K562 (cell line): ENCODE results near the gene RCSD1. TPM values are rescaled to one million over a fixed set of nuclear protein-coding genes. Genes with fewer than 3 reads are reported as not detected.

ENCODE experiments used
- ATAC-seq: fragments of 200-7000 bp; cut with Tn5 transposase; 3 replicates; pipeline ENCODE4 v1.9.1; 2020; ENCODE audit warnings: moderate library complexity
- BruUV-seq: library from RNA; stranded (reverse); fragments of 400-500 nt; replicated peaks from 2 replicates; lab custom pipeline; 2021; lab: Mats Ljungman, UMichigan
- CTCF ChIA-PET: fragments of 300-600 bp; formaldehyde crosslinking; extraction: SDS; loops from one replicate; lab custom pipeline; 2021; ENCODE audit warnings: low intra/inter-chr PET ratio; lab: Yijun Ruan, JAX
- POLR2A ChIA-PET: fragments of 300-600, 350-650 bp; sonication (Branson Sonifier 250); formaldehyde crosslinking; extraction: SDS; loops from one replicate; lab custom pipeline; 2021; ENCODE audit warnings: antibody characterized with exemption, inconsistent platforms; lab: Yijun Ruan, JAX
- DNase-seq, 4 experiments: peaks; one replicate each; pipeline versions ENCODE4 v3.0.0 to v3.0.0-alpha.2; 2011 to 2018; ENCODE audit warnings: low spot score in 3 of 4, mixed read lengths in 3 of 4; ENCODE audit errors: extremely low read depth in 1 of 4
- FAIRE-seq: peaks from 2 replicates; lab custom pipeline; 2011; peaks lifted over from hg19 to GRCh38; lab: Jason Lieb, UNC
- H2AFZ ChIP-seq: 2 replicates; pipeline ENCODE4 v1.6.0; 2011; ENCODE audit warnings: low read depth, low read length, control low read depth, inconsistent platforms
- H3K27ac ChIP-seq: fragments of 200-600 bp; 3 replicates; pipeline ENCODE4 v1.8.0; 2011; ENCODE audit warnings: low read depth, mild to moderate bottlenecking, control low read depth, inconsistent platforms, low read length, moderate library complexity, mixed read lengths; ENCODE audit errors: extremely low read depth
- H3K27me3 ChIP-seq, 2 experiments: fragments of 300-600 bp in 1 of 2; 2 replicates in 1 of 2; 3 replicates in 1 of 2; pipeline versions ENCODE4 v1.6.0 to v1.8.0; 2011; ENCODE audit warnings: inconsistent platforms in 2 of 2, low read length in 2 of 2, mild to moderate bottlenecking in 1 of 2, mixed read lengths in 1 of 2, moderate library complexity in 1 of 2; ENCODE audit not compliant: control insufficient read depth in 2 of 2, insufficient read depth in 2 of 2
- H3K36me3 ChIP-seq: fragments of 300-600 bp; 3 replicates; pipeline ENCODE4 v1.8.0; 2011; ENCODE audit warnings: mild to moderate bottlenecking, low read length, inconsistent platforms; ENCODE audit not compliant: control insufficient read depth, insufficient read depth
- H3K4me1 ChIP-seq, 2 experiments: fragments of 200-600 bp in 1 of 2; replicated peaks in 1 of 2; 2 replicates in 1 of 2; 3 replicates in 1 of 2; pipeline versions ENCODE4 v1.5.1 to v1.8.0; 2011; ENCODE audit warnings: inconsistent platforms in 2 of 2, low read length in 2 of 2, mild to moderate bottlenecking in 1 of 2, mixed read lengths in 1 of 2, moderate library complexity in 1 of 2; ENCODE audit not compliant: control insufficient read depth in 2 of 2, insufficient read depth in 2 of 2
- H3K4me2 ChIP-seq: 2 replicates; pipeline ENCODE4 v1.6.1; 2011; ENCODE audit warnings: low read length, control low read depth, inconsistent platforms, mixed read lengths; ENCODE audit not compliant: insufficient read depth
- H3K4me3 ChIP-seq: fragments of 200-600 bp; sonication (generic), shearing (Covaris generic); 2 replicates; pipeline ENCODE4 v1.5.1; 2016; ENCODE audit warnings: control low read depth, inconsistent platforms
- H3K79me2 ChIP-seq: fragments of 200-600 bp; 3 replicates; pipeline ENCODE4 v1.8.0; 2011; ENCODE audit warnings: low read length, inconsistent platforms; ENCODE audit not compliant: control insufficient read depth, insufficient read depth
- H3K9ac ChIP-seq, 2 experiments: 2 replicates each; pipeline versions ENCODE4 v1.6.0 to v1.6.1; 2011; ENCODE audit warnings: low read depth in 2 of 2, low read length in 2 of 2, control low read depth in 1 of 2, inconsistent platforms in 1 of 2, mild to moderate bottlenecking in 1 of 2, mixed read lengths in 1 of 2; ENCODE audit not compliant: insufficient read depth in 1 of 2
- H3K9me1 ChIP-seq: one replicate; pipeline ENCODE4 v1.6.0; 2011; ENCODE audit warnings: inconsistent platforms, mild to moderate bottlenecking, low read length, moderate library complexity; ENCODE audit not compliant: control insufficient read depth, insufficient read depth
- H3K9me3 ChIP-seq: replicated peaks from 2 replicates; pipeline ENCODE4 v1.5.1; 2011; ENCODE audit warnings: low read depth, low read length, inconsistent platforms; ENCODE audit not compliant: control insufficient read depth, insufficient read depth
- H4K20me1 ChIP-seq: replicated peaks from 2 replicates; pipeline ENCODE4 v1.6.1; 2011; ENCODE audit warnings: low read length, inconsistent platforms, mixed read lengths; ENCODE audit not compliant: control insufficient read depth, insufficient read depth
- BRD9 ChIP-seq: fragments of 450-650 bp; IDR thresholded peaks from 2 replicates; pipeline ENCODE4 v1.6.1; 2018; ENCODE audit warnings: low read depth; ENCODE audit not compliant: partially characterized antibody
- CBFA2T3 ChIP-seq: fragments of 450-650 bp; IDR thresholded peaks from 2 replicates; pipeline ENCODE4 v1.6.1; 2017
- HDAC2 ChIP-seq: fragments of 450-650 bp; IDR thresholded peaks from 2 replicates; pipeline ENCODE4 v1.6.1; 2016; ENCODE audit warnings: mild to moderate bottlenecking
- LEF1 ChIP-seq: fragments of 450-650 bp; IDR thresholded peaks from 2 replicates; pipeline ENCODE4 v1.6.1; 2016; ENCODE audit warnings: mild to moderate bottlenecking
- MLLT1 ChIP-seq, 2 experiments: fragments of 450-650 bp; IDR thresholded peaks; 2 replicates each; pipeline ENCODE4 v1.6.1; 2016
- POLR2A ChIP-seq: fragments of 450-650 bp; conservative IDR thresholded peaks from 2 replicates; pipeline ENCODE4 v1.6.1; 2016
- RAD51 ChIP-seq: fragments of 450-650 bp; IDR thresholded peaks from 2 replicates; pipeline ENCODE4 v1.7.1; 2016; ENCODE audit warnings: low read depth, mild to moderate bottlenecking, borderline replicate concordance
- RFX5 ChIP-seq: IDR thresholded peaks from 2 replicates; pipeline ENCODE4 v1.6.1; 2011; ENCODE audit warnings: low read depth, mild to moderate bottlenecking, improper control_type of control experiment, low read length
- SMARCE1 ChIP-seq: fragments of 450-650 bp; IDR thresholded peaks from 2 replicates; pipeline ENCODE4 v1.7.1; 2016; ENCODE audit warnings: mild to moderate bottlenecking
- STAT5B ChIP-seq: fragments of 250-450 bp; sonication (Bioruptor Pico); IDR thresholded peaks from 2 replicates; pipeline ENCODE4 v1.8.0; 2021; ENCODE audit warnings: mild to moderate bottlenecking, inconsistent platforms
- TAF7 ChIP-seq: fragments of 450-650 bp; IDR thresholded peaks from 2 replicates; pipeline ENCODE4 v1.6.1; 2016; ENCODE audit warnings: missing genetic modification characterization, missing compliant biosample characterization
- UBTF ChIP-seq, 2 experiments: IDR thresholded peaks; 2 replicates each; pipeline ENCODE4 v1.6.1; 2012; ENCODE audit warnings: improper control_type of control experiment in 2 of 2, low read depth in 2 of 2, low read length in 2 of 2, borderline replicate concordance in 1 of 2
- ZNF316 ChIP-seq: fragments of 450-650 bp; IDR thresholded peaks from 2 replicates; pipeline ENCODE4 v1.6.1; 2016
- ZNF592 ChIP-seq: fragments of 450-650 bp; IDR thresholded peaks from 2 replicates; pipeline ENCODE4 v1.6.1; 2017; ENCODE audit warnings: antibody characterized with exemption, mild to moderate bottlenecking
- WGBS: fragments of 100-300 bp; shearing (Covaris generic); methylation state at CpG from one replicate; pipeline ENCODE4 v1.1.6; 2016; ENCODE audit warnings: low coverage, mixed read lengths; ENCODE audit not compliant: insufficient coverage; ENCODE audit errors: missing lambda C conversion rate; 5-methylcytosine and 5-hydroxymethylcytosine counted together
- in situ Hi-C: fragments of 300-500 bp; cut with MboI; formaldehyde crosslinking; loops from 4 replicates; pipeline ENCODE4 v1.15.0; 2018; ENCODE audit warnings: inconsistent platforms, mixed read lengths
- intact Hi-C: fragments of 100-400 bp; cut with micrococcal nuclease; formaldehyde crosslinking; loops from 2 replicates; pipeline ENCODE4 v1.14.2; 2022
- polyA plus RNA-seq, 8 experiments: library from polyadenylated mRNA; depleted of rRNA in 4 of 8; stranded (reverse) in 5 of 8; unstranded in 3 of 8; fragments of >200 nt; fragmentation: Nextera tagmentation in 2 of 8; fragmentation: Illumina TruSeq in 1 of 8; extraction: Ambion mirVana in 2 of 8; extraction: Trizol in 1 of 8; gene quantifications; 2 replicates each; pipeline versions ENCODE4 v1.2.1 to v1.2.3, GENCODE V29; 2011 to 2014; ENCODE audit warnings: inconsistent platforms in 1 of 8, missing spikeins in 1 of 8
- total RNA-seq, 7 experiments: library from RNA; depleted of rRNA in 6 of 7; stranded (reverse); fragments of >200 nt in 6 of 7; fragmentation: Illumina TruSeq in 2 of 7; extraction: Trizol in 2 of 7; gene quantifications; 2 replicates each; pipeline versions ENCODE4 v1.2.1 to v1.2.3, GENCODE V29; 2011 to 2021; ENCODE audit warnings: low replicate concordance in 1 of 7

RCSD1 gene
- total and polyA plus RNA-seq, 9 of the 15 experiments (the other 6 are each of a cell fraction or from before 2014, with no cell fraction given): 7.8 to 69.8 (median 45.3) TPM

GRCh38 chr1:167723707-167724323, 93.8 kb downstream of the RCSD1 start:
- H3K79me2 ChIP-seq: peaks cover 60% of the 10 kb centered on the region
- intact Hi-C loops (loop anchor here (2.0 to 5.0 kb wide), 2 partner anchors 37 to 198 kb away; no protein-coding TSS in a partner anchor), in situ Hi-C loops (no loop called here)
- peak overlapping the region; percentile 1; the same call in 1 of the 3 replicates for H3K27ac ChIP-seq
- CTCF ChIA-PET: no interaction called here
- peak overlapping the region; percentile 34 to 78; a peak in 3 of 4 replicates for H3K9ac ChIP-seq
- H3K9me3 ChIP-seq: no peaks in the 10 kb centered on the region
- no peak overlapping the region for H2AFZ ChIP-seq
- H3K4me1 ChIP-seq: peaks cover 27 to 37% of the 10 kb centered on the region in 2 experiments; a peak in 4 of 5 replicates
- H4K20me1 ChIP-seq: peaks cover 10% of the 10 kb centered on the region; the same call in 1 of the 2 replicates
- H3K4me2 ChIP-seq: peak overlapping the region; percentile 86
- H3K9me1 ChIP-seq: peaks cover 7% of the 10 kb centered on the region
- FAIRE-seq: no peak
- ATAC-seq: peak; percentile 9
- peaks cover 10% of the 10 kb centered on the region; the same call in 1 of the 3 replicates for H3K36me3 ChIP-seq
- H3K27me3 ChIP-seq: no peaks in the 10 kb centered on the region
- WGBS: 14% methylated on average over 2 of the region's 2 CpGs
- BruUV-seq: no TSS peak
- peak overlapping the region; percentile 2; the same call in 1 of the 2 replicates for H3K4me3 ChIP-seq
- POLR2A ChIA-PET: interaction anchor here (0.5 to 2.3 kb wide), 11 partner anchors 7 to 341 kb away, joined by 3 to 8 read pairs (median 3); partner anchors contain the start of gene DCAF6
- peak in 2 of 4 experiments; percentile 51 to 71 for DNase-seq
- TF ChIP-seq CBFA2T3 (peak; percentile 53), HDAC2 (peak; percentile 41; the same call in 1 of the 2 replicates), BRD9 (peak; percentile 38), ZNF592 (0 out of 2 replicates have a peak, but pooled peaks have one; percentile 47), TAF7 (tag) (0 out of 2 replicates have a peak, but pooled peaks have one; percentile 22), RAD51 (0 out of 2 replicates have a peak, but pooled peaks have one; percentile 7), RFX5 (no peak), POLR2A (no peak), ZNF316 (0 out of 2 replicates have a peak, but pooled peaks have one; percentile 4), SMARCE1 (0 out of 2 replicates have a peak, but pooled peaks have one; percentile 27), MLLT1 (IDR thresholded peaks at IDR 0.05) (0 out of 4 replicates have a peak, but pooled peaks of 1 of the 2 experiments have one; percentile 29), UBTF (IDR thresholded peaks at IDR 0.05; ENCODE audit: borderline replicate concordance in 1 of 2, low read depth in 2 of 2, low read length in 2 of 2) (0 out of 4 replicates have a peak, but pooled peaks of 1 of the 2 experiments have one; percentile 32), LEF1 (peak; percentile 55; the same call in 1 of the 2 replicates), STAT5B (CRISPR knock-in tag) (no peak)
